Mucosa of stomach (tissue), 1 donor: Measurements from ENCODE around the gene TBCCD1.
"Not testable (repeated sequence)": the region's sequence is repeated elsewhere in the genome, so short reads cannot be mapped to it uniquely, and the experiment has no call there.

ENCODE experiments used
- H3K27me3 ChIP-seq: one replicate; pipeline ENCODE4 v1.7.0; 2013; ENCODE audit warnings: mild to moderate bottlenecking, low read length; ENCODE audit not compliant: control insufficient read depth, insufficient read depth
- H3K36me3 ChIP-seq: one replicate; pipeline ENCODE4 v1.7.0; 2013; ENCODE audit warnings: low read length; ENCODE audit not compliant: control insufficient read depth, insufficient read depth
- H3K4me1 ChIP-seq: one replicate; pipeline ENCODE4 v1.7.0; 2013; ENCODE audit warnings: mild to moderate bottlenecking, low read length; ENCODE audit not compliant: control insufficient read depth, insufficient read depth
- H3K4me3 ChIP-seq: one replicate; pipeline ENCODE4 v1.7.0; 2013; ENCODE audit warnings: low read length
- H3K9ac ChIP-seq: one replicate; pipeline ENCODE4 v1.7.0; 2013; ENCODE audit warnings: mild to moderate bottlenecking, low read length, moderate library complexity
- H3K9me3 ChIP-seq: one replicate; pipeline ENCODE4 v1.7.0; 2013; ENCODE audit warnings: mild to moderate bottlenecking, low read length, moderate library complexity; ENCODE audit not compliant: control insufficient read depth
- donor health status: Pancreatic carcinoma.

Gene TBCCD1

DNA sequence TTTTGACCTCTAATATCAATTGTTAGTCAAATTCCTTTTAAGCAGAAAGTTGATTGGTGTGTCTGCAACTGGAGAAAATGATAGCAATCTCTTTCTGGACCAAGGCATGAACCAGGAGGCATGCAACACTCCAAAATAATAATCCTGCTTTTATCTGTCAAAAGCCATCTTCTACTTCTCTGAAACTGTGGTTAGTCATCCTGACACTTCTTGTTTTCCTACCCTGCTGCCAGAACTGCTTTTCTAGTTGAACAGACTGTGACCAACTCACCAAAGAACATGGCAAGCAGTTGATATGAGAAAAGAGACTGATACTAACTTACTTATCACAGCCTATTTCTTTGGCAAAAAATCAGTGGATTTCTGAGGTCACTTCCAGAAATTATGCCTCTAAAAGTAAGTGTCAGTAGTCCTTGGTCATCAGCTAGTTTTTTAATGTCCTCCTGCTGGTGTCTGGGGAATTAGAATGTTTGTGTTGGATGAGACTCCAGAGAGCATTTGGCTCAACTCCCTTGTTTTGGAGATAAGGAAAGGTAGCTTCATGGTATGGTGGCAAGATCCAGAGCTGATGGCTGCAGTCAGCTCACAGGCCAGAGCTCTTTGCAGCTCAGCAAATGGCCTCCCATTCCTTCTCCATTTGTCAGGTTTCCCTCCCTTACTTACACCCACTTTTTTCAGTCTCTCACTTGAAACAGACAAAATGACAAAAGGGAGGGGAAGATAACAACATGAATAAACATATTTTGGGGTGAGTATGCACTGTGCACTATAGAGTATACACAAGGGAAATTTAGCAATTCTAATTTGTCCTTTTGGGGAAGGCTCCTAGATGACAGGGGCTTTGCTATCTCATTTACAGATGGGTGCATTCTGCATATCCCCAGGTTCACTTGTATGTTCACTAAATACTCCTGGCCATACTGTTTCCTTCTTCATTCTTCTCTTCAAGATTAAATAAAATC is 30.0 kb downstream of the TBCCD1 start:
- H3K27me3 ChIP-seq = no peaks in the 10 kb centered on the region
- no peak overlapping the region for H3K4me3 ChIP-seq
- no peaks in the 10 kb centered on the region for H3K4me1 ChIP-seq
- no peaks in the 10 kb centered on the region for H3K36me3 ChIP-seq
- H3K9ac ChIP-seq = no peak overlapping the region
- no peaks in the 10 kb centered on the region for H3K9me3 ChIP-seq

DNA sequence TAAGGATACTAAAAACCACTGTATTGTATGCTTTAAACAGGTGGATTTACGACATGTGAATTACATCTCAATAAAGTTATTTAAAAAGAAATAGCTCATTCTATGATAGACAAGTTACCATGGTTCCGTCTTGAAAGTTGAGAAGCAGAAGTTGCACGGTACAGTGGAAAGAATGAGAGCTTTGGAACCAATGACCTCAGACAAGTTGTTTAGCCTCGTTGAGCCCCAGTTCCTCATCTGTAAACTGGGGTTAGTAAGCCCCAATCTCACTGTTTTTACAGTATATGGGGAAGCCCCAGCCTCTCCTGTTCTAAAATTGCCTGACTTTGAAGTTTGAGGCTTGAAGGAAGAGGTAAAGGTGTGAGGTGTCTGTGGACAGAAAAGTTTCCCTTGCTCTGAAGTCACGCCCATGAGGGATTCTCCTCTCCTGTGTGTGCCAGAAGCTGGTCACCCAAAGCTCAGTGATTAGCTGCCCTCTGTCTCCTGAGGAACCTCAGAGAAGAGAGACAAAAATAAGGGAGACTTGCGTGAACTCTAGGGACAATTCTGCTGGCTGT is 32.9 kb downstream of the TBCCD1 start:
- Histone ChIP-seq H3K9ac (no peak overlapping the region), H3K9me3 (no peaks in the 10 kb centered on the region), H3K4me1 (no peaks in the 10 kb centered on the region), H3K36me3 (no peaks in the 10 kb centered on the region), H3K27me3 (no peaks in the 10 kb centered on the region), H3K4me3 (no peak overlapping the region)

DNA sequence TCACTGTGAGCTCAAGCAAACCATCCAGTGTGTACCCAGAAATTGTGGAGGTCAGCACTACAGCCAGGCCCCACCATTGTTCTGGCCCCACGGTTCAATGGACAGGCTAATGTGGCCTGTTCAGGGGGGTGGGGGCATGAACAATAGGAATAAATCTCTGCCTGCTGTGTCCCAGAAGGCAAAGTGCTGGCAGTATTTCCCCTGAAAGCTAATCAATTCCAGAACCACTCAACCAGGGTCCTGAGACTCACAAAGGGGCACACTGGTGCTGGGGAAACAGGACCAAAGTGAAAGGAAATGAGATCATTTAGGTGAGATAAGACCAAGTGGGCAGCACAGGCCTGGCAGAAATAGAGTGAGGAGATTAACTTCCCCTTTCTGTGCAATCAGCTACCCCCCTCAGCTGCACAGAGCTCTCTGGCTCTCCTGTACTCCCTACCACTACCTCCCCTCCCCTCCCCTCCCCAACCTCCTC is 34.5 kb downstream of the TBCCD1 start:
- Histone ChIP-seq H3K36me3 (no peaks in the 10 kb centered on the region), H3K4me1 (no peaks in the 10 kb centered on the region), H3K27me3 (no peaks in the 10 kb centered on the region), H3K9ac (no peak overlapping the region), H3K4me3 (no peak overlapping the region), H3K9me3 (no peaks in the 10 kb centered on the region)

- H3K9me3 ChIP-seq, H3K4me1 ChIP-seq, H3K36me3 ChIP-seq, H3K9ac ChIP-seq, H3K27me3 ChIP-seq, H3K4me3 ChIP-seq: not testable (repeated sequence)
Observed at GRCh38 chr3:186531694-186532093, 35.4 kb downstream of the TBCCD1 start.

- Histone ChIP-seq H3K36me3 (no peaks in the 10 kb centered on the region), H3K4me3 (no peak overlapping the region), H3K27me3 (no peaks in the 10 kb centered on the region), H3K4me1 (no peaks in the 10 kb centered on the region), H3K9ac (no peak overlapping the region), H3K9me3 (no peaks in the 10 kb centered on the region)
Observed at GRCh38 chr3:186530415-186530814, 36.7 kb downstream of the TBCCD1 start.

DNA sequence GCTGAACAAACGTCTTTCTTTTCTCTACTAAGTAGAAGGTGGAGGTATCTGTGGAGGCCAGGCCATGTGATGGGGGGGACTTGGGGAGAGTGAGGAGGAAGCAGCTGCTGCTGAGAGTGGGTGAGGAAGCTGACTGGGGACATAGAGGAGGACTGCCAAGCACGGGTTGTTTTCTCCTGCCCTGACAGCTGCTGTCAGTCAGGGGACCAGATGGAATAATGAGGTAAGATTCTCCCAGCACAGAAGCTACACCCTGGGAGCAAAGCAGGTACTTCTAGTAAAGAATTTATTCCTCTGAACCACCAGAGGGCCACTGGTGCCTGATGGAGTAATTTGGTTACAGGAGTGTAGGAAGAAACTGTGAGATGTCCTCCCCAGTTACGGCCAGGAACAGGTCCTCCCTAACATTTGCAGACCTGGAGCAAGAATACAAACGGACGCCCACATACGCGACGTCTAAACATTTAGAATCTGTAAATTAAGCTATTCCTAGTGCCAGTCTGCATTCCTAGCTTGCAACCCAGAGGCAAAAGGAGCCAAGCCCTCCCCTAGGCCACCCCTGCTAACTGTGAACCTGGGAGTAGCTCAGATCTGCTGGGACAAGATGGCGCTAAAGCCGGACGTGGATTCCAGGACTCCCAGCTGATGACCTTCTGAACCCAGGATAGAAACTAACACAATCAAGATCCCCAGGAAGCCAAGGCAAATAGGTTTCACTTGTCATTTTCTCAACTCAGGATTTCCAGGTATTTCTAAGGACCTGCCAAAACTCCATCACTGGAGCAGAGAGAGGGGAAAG is 37.7 kb downstream of the TBCCD1 start:
- H3K9ac ChIP-seq = no peak overlapping the region
- no peak overlapping the region for H3K4me3 ChIP-seq
- no peaks in the 10 kb centered on the region for H3K27me3 ChIP-seq
- H3K36me3 ChIP-seq = no peaks in the 10 kb centered on the region
- no peaks in the 10 kb centered on the region for H3K9me3 ChIP-seq
- no peaks in the 10 kb centered on the region for H3K4me1 ChIP-seq

- Histone ChIP-seq H3K36me3 (no peaks in the 10 kb centered on the region), H3K9me3 (no peaks in the 10 kb centered on the region), H3K4me3 (no peak overlapping the region), H3K27me3 (no peaks in the 10 kb centered on the region), H3K9ac (no peak overlapping the region), H3K4me1 (no peaks in the 10 kb centered on the region)
Observed at GRCh38 chr3:186526256-186526606, 40.9 kb downstream of the TBCCD1 start.

- no peak overlapping the region for H3K4me3 ChIP-seq
- no peaks in the 10 kb centered on the region for H3K4me1 ChIP-seq
- no peaks in the 10 kb centered on the region for H3K9me3 ChIP-seq
- no peaks in the 10 kb centered on the region for H3K27me3 ChIP-seq
- no peak overlapping the region for H3K9ac ChIP-seq
- no peaks in the 10 kb centered on the region for H3K36me3 ChIP-seq
Observed at GRCh38 chr3:186525369-186526255, 41.5 kb downstream of the TBCCD1 start.

DNA sequence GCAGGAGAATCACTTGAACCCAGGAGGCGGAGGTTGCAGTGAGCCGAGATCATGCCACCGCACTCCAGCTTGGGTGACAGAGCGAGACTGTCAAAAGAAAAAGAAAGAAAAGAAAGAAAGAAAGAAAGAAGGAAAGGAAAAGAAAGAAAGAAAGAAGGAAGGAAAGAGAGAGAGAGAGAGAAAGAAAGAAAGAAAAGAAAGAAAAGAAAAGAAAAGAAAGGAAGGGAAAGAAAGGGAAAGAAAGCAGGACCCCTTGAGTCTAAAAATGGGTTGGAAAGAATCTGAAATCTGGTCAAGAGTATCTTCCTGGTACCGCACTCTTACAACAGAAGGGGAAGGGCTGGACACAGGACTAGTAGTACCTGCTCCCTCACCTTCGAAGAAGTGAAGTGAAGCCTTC is 42.5 kb downstream of the TBCCD1 start:
- H3K27me3 ChIP-seq = no peaks in the 10 kb centered on the region

GRCh38 chr3:186523434-186523833 is 43.7 kb downstream of the TBCCD1 start:
- Histone ChIP-seq H3K4me1 (no peaks in the 10 kb centered on the region), H3K9me3 (no peaks in the 10 kb centered on the region), H3K9ac (no peak overlapping the region), H3K4me3 (no peak overlapping the region), H3K27me3 (no peaks in the 10 kb centered on the region), H3K36me3 (no peaks in the 10 kb centered on the region)

More for the DNA sequence above, 42.5 kb downstream of the TBCCD1 start:
- Histone ChIP-seq H3K36me3 (no peaks in the 10 kb centered on the region), H3K9me3 (no peaks in the 10 kb centered on the region), H3K4me3 (no peak overlapping the region), H3K9ac (no peak overlapping the region), H3K4me1 (no peaks in the 10 kb centered on the region)

- H3K27me3 ChIP-seq = no peaks in the 10 kb centered on the region
- H3K4me1 ChIP-seq = no peaks in the 10 kb centered on the region
- H3K9ac ChIP-seq = no peak overlapping the region
- no peak overlapping the region for H3K4me3 ChIP-seq
- H3K9me3 ChIP-seq = no peaks in the 10 kb centered on the region
- H3K36me3 ChIP-seq = no peaks in the 10 kb centered on the region
Observed at GRCh38 chr3:186523022-186523421, 44.1 kb downstream of the TBCCD1 start.
